ENCODE measurements around the gene NEK4.

- TF ChIP-seq POLR2AphosphoS5 (IDR thresholded peaks at IDR 0.05; ENCODE audit: low read depth, low read length) (no peak), POLR2A (IDR thresholded peaks at IDR 0.05; ENCODE audit: low read depth, low read length) (no peak), POU2F2 (IDR thresholded peaks at IDR 0.05; ENCODE audit: low read depth, low read length) (no peak), TAF1 (IDR thresholded peaks at IDR 0.05; ENCODE audit: low read depth, low read length) (no peak), SPI1 (IDR thresholded peaks at IDR 0.05; ENCODE audit: low read depth, low read length) (no peak), PAX5 (IDR thresholded peaks at IDR 0.05; ENCODE audit: insufficient read depth, low read length, severe bottlenecking) (no peak)
These were observed 46.2 kb downstream of the NEK4 start for GRCh38 chr3:52724511-52724910.

Data from GM12891 (cell line).